Measurements from ENCODE around the gene CACNA1B.

Gene CACNA1B

GRCh38 chr9:137969008-137969407 is 91.4 kb downstream of the CACNA1B start:
- no peak for DNase-seq (ENCODE audit: low read depth)
- TF ChIP-seq CTCF (conservative IDR thresholded peaks at IDR 0.05; ENCODE audit: low read length), result no peak
- H3K4me3 ChIP-seq (ENCODE audit: low read length), result no peak overlapping the region

- no peak for TF ChIP-seq CTCF (conservative IDR thresholded peaks at IDR 0.05; ENCODE audit: low read length)
- no peak overlapping the region for H3K4me3 ChIP-seq (ENCODE audit: low read length)
- no peak for DNase-seq (ENCODE audit: low read depth)
Measured at GRCh38 chr9:137969685-137970084, 92.1 kb downstream of the CACNA1B start.

GRCh38 chr9:137970098-137970497 is 92.5 kb downstream of the CACNA1B start:
- no peak overlapping the region for H3K4me3 ChIP-seq (ENCODE audit: low read length)
- no peak for TF ChIP-seq CTCF (conservative IDR thresholded peaks at IDR 0.05; ENCODE audit: low read length)
- DNase-seq (ENCODE audit: low read depth), result no peak

GRCh38 chr9:137970686-137971476 is 93.3 kb downstream of the CACNA1B start:
- DNase-seq (ENCODE audit: low read depth), result no peak
- no peak for TF ChIP-seq CTCF (conservative IDR thresholded peaks at IDR 0.05; ENCODE audit: low read length)
- H3K4me3 ChIP-seq (ENCODE audit: low read length), result no peak overlapping the region

GRCh38 chr9:137971477-137972138 is 94.0 kb downstream of the CACNA1B start:
- H3K4me3 ChIP-seq (ENCODE audit: low read length), result no peak overlapping the region
- no peak for DNase-seq (ENCODE audit: low read depth)
- no peak for TF ChIP-seq CTCF (conservative IDR thresholded peaks at IDR 0.05; ENCODE audit: low read length)

- H3K4me3 ChIP-seq (ENCODE audit: low read length), result no peak overlapping the region
- no peak for DNase-seq (ENCODE audit: low read depth)
- TF ChIP-seq CTCF (conservative IDR thresholded peaks at IDR 0.05; ENCODE audit: low read length), result no peak
Measured at GRCh38 chr9:137972355-137972987, 94.9 kb downstream of the CACNA1B start.

Measured in AG10803 (cell line).